H1 (cell line): Measurements from ENCODE around the gene TJP3. TPM values are rescaled to one million over a fixed set of nuclear protein-coding genes. Genes with fewer than 3 reads are reported as not detected.

ENCODE experiments used
- ASH2L ChIP-seq: fragments of 200-600, 300-600 bp; sonication (generic); IDR thresholded peaks from one replicate; pipeline ENCODE4 v1.7.1; 2017; ENCODE audit warnings: low read length
- CEBPB ChIP-seq: IDR thresholded peaks from 2 replicates; pipeline ENCODE4 v1.6.1; 2012; ENCODE audit warnings: low read depth, low read length
- JUN ChIP-seq: IDR thresholded peaks from 2 replicates; pipeline ENCODE4 v1.6.1; 2011; ENCODE audit warnings: low read depth, mild to moderate bottlenecking, improper control_type of control experiment, low read length
- PHF8 ChIP-seq: fragments of 200-600 bp; sonication (generic); conservative IDR thresholded peaks from 2 replicates; pipeline ENCODE4 v1.7.1; 2012; ENCODE audit warnings: low read depth, mild to moderate bottlenecking, inconsistent platforms, low read length, moderate library complexity
- RAD21 ChIP-seq, 2 experiments: IDR thresholded peaks in 1 of 2; conservative IDR thresholded peaks in 1 of 2; 2 replicates each; pipeline ENCODE4 v1.6.1; 2011; ENCODE audit warnings: low read depth in 2 of 2, low read length in 2 of 2, improper control_type of control experiment in 1 of 2, inconsistent platforms in 1 of 2, mild to moderate bottlenecking in 1 of 2, moderate library complexity in 1 of 2
- polyA plus RNA-seq, 7 experiments: library from polyadenylated mRNA; depleted of rRNA in 3 of 7; stranded (reverse) in 5 of 7; unstranded in 2 of 7; fragments of >200 nt in 5 of 7; fragments of 200-250 nt in 2 of 7; gene quantifications; 1 replicate in 5 of 7; 2 replicates in 1 of 7; 4 replicates in 1 of 7; pipeline versions ENCODE4 v1.2.1 to v1.2.3, GENCODE V29; 2011 to 2013; ENCODE audit warnings: missing spikeins in 2 of 7, mixed read lengths in 2 of 7
- total RNA-seq: library from RNA; stranded (reverse); fragmentation: NEBNext Ultra II Directional; extraction: Animal tissue kit (Norgen Biotek cat#: 25700); gene quantifications from 2 replicates; pipeline ENCODE4 v1.2.1, GENCODE V29; 2021

TJP3 gene
- total and polyA plus RNA-seq, 2 of the 8 experiments (the other 6 are each of a cell fraction or from before 2014, with no cell fraction given), result 17.1 to 26.1 TPM

DNA sequence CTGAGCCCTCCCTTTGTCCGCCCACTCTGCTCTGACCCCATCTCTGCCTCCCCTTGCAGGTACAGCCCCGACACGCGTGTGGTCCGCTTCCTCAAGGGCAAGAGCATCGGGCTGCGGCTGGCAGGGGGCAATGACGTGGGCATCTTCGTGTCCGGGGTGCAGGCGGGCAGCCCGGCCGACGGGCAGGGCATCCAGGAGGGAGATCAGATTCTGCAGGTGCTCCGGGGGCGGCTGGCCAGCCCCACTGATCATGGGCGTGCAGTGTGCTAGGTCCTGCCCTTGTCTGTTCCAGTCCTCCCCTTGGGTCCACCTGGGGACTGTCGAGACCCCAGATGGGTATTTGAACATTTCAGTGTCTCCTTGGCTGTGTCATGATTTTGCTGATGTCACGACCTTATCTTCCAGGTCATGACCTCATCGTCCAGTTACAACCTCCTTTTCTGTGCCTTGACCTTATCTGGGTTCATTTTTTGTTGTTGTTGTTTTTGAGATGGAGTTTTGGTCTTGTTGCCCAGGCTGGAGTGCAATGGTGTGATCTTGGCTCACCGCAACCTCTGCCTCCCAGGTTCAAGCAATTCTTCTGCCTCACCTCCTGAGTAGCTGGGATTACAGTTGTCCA lies 28.0 kb downstream of the TJP3 start (continued):
- no peak for TF ChIP-seq JUN
- no peak for TF ChIP-seq ASH2L
- no peak for TF ChIP-seq PHF8
- TF ChIP-seq CEBPB, result no peak
- no peak for TF ChIP-seq RAD21 (IDR thresholded peaks at IDR 0.05 in 1 of 2, conservative IDR thresholded peaks at IDR 0.05 in 1 of 2; ENCODE audit: low read depth in 2 of 2, low read length in 2 of 2)
